Measurements from ENCODE around the gene INTS11.
A peak's percentile ranks its signal among the peaks of the same experiment; 100 is the strongest.

Gene INTS11

GRCh38 chr1:1331068-1331965 is 6.9 kb upstream of the INTS11 start, which contains the start of gene TAS1R3:
TAS1R3 (plus strand) TSS chr1:1331280; CDS start chr1:1331346, 66 bp downstream.
- H3K36me3 Mint-ChIP-seq = no peaks in the 10 kb centered on the region
- no peaks in the 10 kb centered on the region for H3K9me3 Mint-ChIP-seq (ENCODE audit: low read depth)
- no peaks in the 10 kb centered on the region for H3K27me3 Mint-ChIP-seq
- H3K4me3 Mint-ChIP-seq = no peak within 1 kb of the TSS
- peaks cover 3% of the 10 kb centered on the region for H3K4me1 Mint-ChIP-seq (ENCODE audit: low read depth)
- H3K27ac Mint-ChIP-seq = no peak within 1 kb of the TSS

GRCh38 chr1:1330366-1331067 is 6.1 kb upstream of the INTS11 start:
- no peaks in the 10 kb centered on the region for H3K36me3 Mint-ChIP-seq
- no peak overlapping the region for H3K27ac Mint-ChIP-seq
- no peaks in the 10 kb centered on the region for H3K9me3 Mint-ChIP-seq (ENCODE audit: low read depth)
- H3K27me3 Mint-ChIP-seq = no peaks in the 10 kb centered on the region
- no peak overlapping the region for H3K4me3 Mint-ChIP-seq
- H3K4me1 Mint-ChIP-seq (ENCODE audit: low read depth) = peaks cover 8% of the 10 kb centered on the region

GRCh38 chr1:1329304-1330210 is 5.1 kb upstream of the INTS11 start:
- Mint-ChIP-seq H3K36me3 (no peaks in the 10 kb centered on the region), H3K27ac (no peak overlapping the region), H3K4me3 (peak overlapping the region; percentile 53), H3K4me1 (ENCODE audit: low read depth) (peaks cover 8% of the 10 kb centered on the region), H3K27me3 (no peaks in the 10 kb centered on the region), H3K9me3 (ENCODE audit: low read depth) (no peaks in the 10 kb centered on the region)

- Mint-ChIP-seq H3K9me3 (ENCODE audit: low read depth) (no peaks in the 10 kb centered on the region), H3K27me3 (no peaks in the 10 kb centered on the region), H3K27ac (no peak overlapping the region), H3K36me3 (no peaks in the 10 kb centered on the region), H3K4me3 (no peak overlapping the region), H3K4me1 (ENCODE audit: low read depth) (peaks cover 12% of the 10 kb centered on the region)
Observed at GRCh38 chr1:1328254-1328653, 3.8 kb upstream of the INTS11 start.

- Mint-ChIP-seq H3K4me1 (ENCODE audit: low read depth) (peaks cover 17% of the 10 kb centered on the region), H3K27ac (no peak overlapping the region), H3K4me3 (no peak overlapping the region), H3K27me3 (no peaks in the 10 kb centered on the region), H3K36me3 (no peaks in the 10 kb centered on the region), H3K9me3 (ENCODE audit: low read depth) (no peaks in the 10 kb centered on the region)
Observed at GRCh38 chr1:1327291-1327690, 2.8 kb upstream of the INTS11 start.

- H3K27me3 Mint-ChIP-seq = no peaks in the 10 kb centered on the region
- H3K36me3 Mint-ChIP-seq = no peaks in the 10 kb centered on the region
Observed at GRCh38 chr1:1326075-1326605, 1.7 kb upstream of the INTS11 start.

GRCh38 chr1:1325288-1326074 is 1.0 kb upstream of the INTS11 start:
- Mint-ChIP-seq H3K36me3 (no peaks in the 10 kb centered on the region), H3K4me3 (peak overlapping the region; percentile 74), H3K27ac (no peak overlapping the region), H3K9me3 (ENCODE audit: low read depth) (no peaks in the 10 kb centered on the region), H3K4me1 (ENCODE audit: low read depth) (peaks cover 25% of the 10 kb centered on the region), H3K27me3 (no peaks in the 10 kb centered on the region)

More at GRCh38 chr1:1326075-1326605, 1.7 kb upstream of the INTS11 start:
- peaks cover 25% of the 10 kb centered on the region for H3K4me1 Mint-ChIP-seq (ENCODE audit: low read depth)
- no peaks in the 10 kb centered on the region for H3K9me3 Mint-ChIP-seq (ENCODE audit: low read depth)
- peak overlapping the region; percentile 53 for H3K4me3 Mint-ChIP-seq
- H3K27ac Mint-ChIP-seq = no peak overlapping the region

- Mint-ChIP-seq H3K9me3 (ENCODE audit: low read depth) (no peaks in the 10 kb centered on the region), H3K4me1 (ENCODE audit: low read depth) (peaks cover 24% of the 10 kb centered on the region)
Observed at GRCh38 chr1:1324084-1324523, 356 bp downstream of the INTS11 start.

GRCh38 chr1:1322952-1323351 is 1.5 kb downstream of the INTS11 start:
- peaks cover 24% of the 10 kb centered on the region for H3K4me1 Mint-ChIP-seq (ENCODE audit: low read depth)
- no peak overlapping the region for H3K27ac Mint-ChIP-seq
- peak overlapping the region; percentile 95 for H3K4me3 Mint-ChIP-seq
- no peaks in the 10 kb centered on the region for H3K9me3 Mint-ChIP-seq (ENCODE audit: low read depth)
- no peaks in the 10 kb centered on the region for H3K36me3 Mint-ChIP-seq
- H3K27me3 Mint-ChIP-seq = no peaks in the 10 kb centered on the region

More at GRCh38 chr1:1324084-1324523, 356 bp downstream of the INTS11 start:
- no peaks in the 10 kb centered on the region for H3K36me3 Mint-ChIP-seq
- peak overlapping the region; percentile 53 for H3K4me3 Mint-ChIP-seq
- H3K27me3 Mint-ChIP-seq = no peaks in the 10 kb centered on the region
- no peak overlapping the region for H3K27ac Mint-ChIP-seq

GRCh38 chr1:1322418-1322817 is 2.0 kb downstream of the INTS11 start:
- peaks cover 24% of the 10 kb centered on the region for H3K4me1 Mint-ChIP-seq (ENCODE audit: low read depth)
- H3K4me3 Mint-ChIP-seq = peak overlapping the region; percentile 95
- H3K27me3 Mint-ChIP-seq = no peaks in the 10 kb centered on the region
- peak overlapping the region; percentile 81 for H3K27ac Mint-ChIP-seq
- no peaks in the 10 kb centered on the region for H3K36me3 Mint-ChIP-seq
- no peaks in the 10 kb centered on the region for H3K9me3 Mint-ChIP-seq (ENCODE audit: low read depth)

GRCh38 chr1:1321477-1321876 is 3.0 kb downstream of the INTS11 start:
- Mint-ChIP-seq H3K4me3 (peak overlapping the region; percentile 30), H3K4me1 (ENCODE audit: low read depth) (peaks cover 24% of the 10 kb centered on the region), H3K27ac (no peak overlapping the region), H3K27me3 (no peaks in the 10 kb centered on the region), H3K36me3 (no peaks in the 10 kb centered on the region), H3K9me3 (ENCODE audit: low read depth) (no peaks in the 10 kb centered on the region)

GRCh38 chr1:1320666-1321448 is 3.6 kb downstream of the INTS11 start:
- H3K4me3 Mint-ChIP-seq = no peak overlapping the region
- H3K27me3 Mint-ChIP-seq = no peaks in the 10 kb centered on the region
- H3K36me3 Mint-ChIP-seq = no peaks in the 10 kb centered on the region
- peaks cover 20% of the 10 kb centered on the region for H3K4me1 Mint-ChIP-seq (ENCODE audit: low read depth)
- no peaks in the 10 kb centered on the region for H3K9me3 Mint-ChIP-seq (ENCODE audit: low read depth)
- no peak overlapping the region for H3K27ac Mint-ChIP-seq

GRCh38 chr1:1319646-1319941 is 4.9 kb downstream of the INTS11 start:
- no peak overlapping the region for H3K4me3 Mint-ChIP-seq
- H3K9me3 Mint-ChIP-seq (ENCODE audit: low read depth) = no peaks in the 10 kb centered on the region
- H3K27me3 Mint-ChIP-seq = no peaks in the 10 kb centered on the region
- H3K4me1 Mint-ChIP-seq (ENCODE audit: low read depth) = peaks cover 19% of the 10 kb centered on the region
- no peak overlapping the region for H3K27ac Mint-ChIP-seq
- no peaks in the 10 kb centered on the region for H3K36me3 Mint-ChIP-seq

All from activated naive CD8-positive, alpha-beta T cell (primary cell).